SK-N-MC (cell line): ENCODE measurements around the gene SEMA6A.

Source experiments
- EZH2 ChIP-seq: fragments of 200-600 bp; sonication (generic); IDR thresholded peaks from one replicate; pipeline ENCODE4 v1.6.1; 2017; ENCODE audit warnings: antibody characterized with exemption
- POLR2AphosphoS5 ChIP-seq: IDR thresholded peaks from 2 replicates; pipeline ENCODE4 v1.6.1; 2012; ENCODE audit warnings: mild to moderate bottlenecking, low read depth, low read length, borderline replicate concordance

DNA sequence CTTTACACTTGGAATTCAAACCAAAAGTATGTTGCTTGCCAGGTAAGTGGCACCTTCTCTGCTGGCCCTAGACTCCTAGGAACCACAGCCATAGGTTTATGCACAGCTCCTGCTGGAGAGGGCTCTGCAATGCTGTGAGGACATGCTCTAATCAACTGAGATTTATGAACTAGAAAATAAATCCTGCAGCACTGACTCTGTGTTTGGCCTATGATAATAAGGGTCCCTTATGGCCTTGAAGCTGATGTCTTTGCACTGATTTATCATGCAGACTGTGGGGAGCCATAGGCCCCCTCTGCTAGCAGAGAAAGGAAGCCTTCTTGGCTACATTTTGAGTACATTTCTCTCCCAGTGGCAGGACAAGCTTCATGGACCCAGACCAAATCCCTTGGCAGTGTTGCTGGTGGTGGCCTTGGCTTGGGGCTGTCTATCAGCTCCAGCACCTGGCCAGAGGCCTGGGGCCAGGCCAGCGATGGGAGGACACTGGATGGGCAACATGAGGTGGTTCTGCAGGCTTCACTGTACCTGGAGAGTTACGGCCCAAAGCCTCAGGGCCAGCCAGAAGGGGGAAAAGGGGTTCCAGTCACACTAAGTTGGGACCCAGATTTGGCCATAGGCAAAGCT, 178.0 kb downstream of the SEMA6A start:
- no peak for TF ChIP-seq POLR2AphosphoS5
- no peak for TF ChIP-seq EZH2
